ENCODE data around the gene DAAM1.

DAAM1 gene

DNA sequence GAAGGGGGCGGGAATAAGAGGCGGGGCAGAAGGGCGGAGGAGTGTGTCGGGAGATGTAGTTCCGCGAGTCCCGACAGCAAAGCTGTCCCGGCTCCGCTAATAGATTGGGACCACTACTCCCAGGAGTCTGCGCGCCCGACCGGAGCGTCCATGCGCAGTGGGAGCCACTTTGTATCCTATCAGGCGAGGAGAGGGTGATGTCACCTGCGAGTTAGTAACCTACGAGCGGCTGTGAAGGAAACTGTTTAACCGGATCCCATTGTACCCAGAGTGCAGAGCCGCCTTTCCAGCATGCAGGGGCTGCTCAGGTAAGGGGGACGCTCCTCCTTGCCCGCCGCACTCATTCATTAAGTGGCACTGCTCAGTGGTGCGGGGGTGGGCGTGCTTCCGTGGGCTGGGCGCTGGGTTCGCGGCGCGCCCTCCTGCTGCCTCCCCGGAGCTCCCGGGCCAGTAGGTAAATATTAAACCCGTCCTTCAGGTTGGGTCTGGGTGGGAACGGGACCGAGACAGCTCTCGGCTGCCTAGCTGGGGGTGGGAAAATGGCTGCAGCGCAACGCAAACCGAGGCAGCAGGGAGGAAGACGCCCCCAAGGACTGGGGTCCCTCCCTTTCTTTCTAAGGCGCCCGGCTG is at the start of gene DAAM1:
TSS of gene DAAM1 (plus strand) at position 207 of the 630 bp plus-strand sequence. CDS start 74,811 bp downstream, outside the sequence.
- peak; percentile 98 for DNase-seq (ENCODE audit: low spot score)

DNA sequence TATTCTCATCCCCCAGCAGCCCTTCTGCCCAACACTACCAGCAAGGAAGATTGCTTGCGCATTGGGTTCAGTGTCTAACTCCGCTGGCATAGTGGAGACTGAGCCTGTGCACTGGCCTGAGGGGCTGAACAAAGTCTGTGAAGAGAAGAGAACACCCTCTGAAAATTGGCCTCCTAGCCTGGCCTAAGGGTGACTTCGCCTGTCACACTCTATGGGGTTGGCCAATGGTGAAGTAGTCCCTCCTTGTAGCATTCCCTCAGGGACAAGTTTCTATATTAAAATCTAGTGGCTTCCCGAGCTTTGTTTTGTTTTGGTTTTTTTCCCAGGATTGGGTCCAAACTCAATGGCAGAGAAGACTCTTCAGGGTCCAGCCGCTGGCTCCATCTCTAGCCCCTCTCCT is 49.1 kb upstream of the DAAM1 start:
- no peak for DNase-seq (ENCODE audit: low spot score)

- no peak for DNase-seq (ENCODE audit: low spot score)
These were observed 48.2 kb upstream of the DAAM1 start for GRCh38 chr14:59140106-59140843.

- no peak for DNase-seq (ENCODE audit: low spot score)
These were observed 42.0 kb upstream of the DAAM1 start for GRCh38 chr14:59146484-59146883.

GRCh38 chr14:59147007-59147406 is 41.5 kb upstream of the DAAM1 start:
- no peak for DNase-seq (ENCODE audit: low spot score)

DNA sequence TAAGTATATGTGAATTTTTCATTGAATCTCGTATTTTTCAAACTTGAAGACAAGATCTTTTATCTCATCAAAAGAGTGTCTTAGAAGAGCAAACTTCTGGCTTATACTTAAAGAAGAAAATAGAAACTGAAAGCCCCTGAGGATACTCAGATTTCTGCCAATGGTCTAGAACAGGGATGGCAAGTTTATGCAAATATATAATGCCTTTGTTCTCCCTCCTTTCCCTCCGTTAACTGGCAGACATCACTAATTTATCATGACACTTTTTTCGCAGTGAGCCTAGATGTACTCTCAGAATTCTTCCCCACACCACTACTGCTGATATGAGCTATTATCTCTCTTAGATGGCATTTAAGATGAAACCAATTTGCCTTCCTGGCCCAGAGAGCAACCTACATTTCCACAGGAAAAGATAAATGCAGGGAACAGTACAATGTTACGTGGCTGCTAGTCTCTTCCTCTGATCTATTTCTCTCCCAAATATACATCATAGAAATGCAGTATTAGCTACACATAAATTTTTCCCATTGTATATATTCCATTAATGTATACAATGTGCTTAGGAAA is 40.0 kb upstream of the DAAM1 start:
- no peak for DNase-seq (ENCODE audit: low spot score)

DNA sequence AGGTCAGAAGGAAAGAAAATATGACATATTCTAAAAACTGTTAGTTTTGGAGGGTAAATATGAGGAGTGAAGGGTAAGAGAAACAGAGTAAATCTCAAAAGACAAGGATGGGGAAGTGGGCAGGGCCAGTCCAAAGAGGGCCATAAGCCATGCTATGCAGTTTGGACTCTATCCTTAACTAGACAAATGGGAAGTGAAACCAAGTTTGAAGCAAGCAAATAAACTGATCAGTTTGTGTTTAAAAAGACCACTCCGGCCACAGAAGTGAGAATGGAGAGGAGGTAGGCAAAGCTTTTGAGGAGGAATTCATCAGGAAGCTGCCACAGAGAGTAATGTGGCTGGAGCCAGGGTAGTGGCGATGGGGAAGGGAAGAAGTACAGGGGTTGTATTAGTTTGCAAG is 37.5 kb upstream of the DAAM1 start:
- no peak for DNase-seq (ENCODE audit: low spot score)

GRCh38 chr14:59154373-59154772 is 34.1 kb upstream of the DAAM1 start:
- peak; percentile 8 for DNase-seq (ENCODE audit: low spot score)

DNA sequence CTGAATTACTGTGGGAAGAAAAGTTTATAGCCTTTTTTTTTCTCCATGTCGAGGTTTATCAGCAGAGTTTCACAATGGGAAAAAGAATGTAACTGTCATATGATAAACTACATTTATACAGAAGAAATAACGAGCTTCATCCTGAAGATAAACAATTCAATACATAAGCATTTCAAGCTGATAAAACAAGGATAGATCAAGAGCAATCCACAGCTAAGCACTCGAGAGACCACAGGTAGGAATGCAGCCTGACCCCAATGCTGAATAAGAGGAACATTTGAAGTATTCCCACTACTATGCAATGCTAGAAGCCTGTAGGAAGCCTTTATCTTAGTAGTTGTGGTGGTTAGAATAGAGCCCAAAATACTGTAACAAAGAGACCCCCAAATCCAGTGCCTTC is 32.6 kb upstream of the DAAM1 start:
- no peak for DNase-seq (ENCODE audit: low spot score)

DNA sequence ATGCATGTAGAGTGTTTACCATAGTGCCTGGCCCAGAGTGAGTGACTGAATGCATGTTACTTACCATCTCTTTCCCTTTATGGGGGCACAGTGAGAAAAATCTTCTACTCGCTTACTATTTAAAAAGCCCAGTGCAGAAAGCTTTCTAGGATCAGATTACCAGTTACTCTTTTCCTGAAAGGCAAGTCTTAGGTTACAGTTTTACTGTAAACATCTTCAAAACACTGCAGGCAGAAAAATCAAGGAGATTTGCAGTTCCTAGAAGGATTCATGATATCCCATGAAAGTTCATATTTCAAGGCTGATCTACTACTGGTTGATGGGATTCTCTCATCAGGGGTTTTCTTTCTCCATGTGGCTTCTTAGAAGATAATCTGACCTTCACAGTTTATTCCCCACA is 29.3 kb upstream of the DAAM1 start:
- no peak for DNase-seq (ENCODE audit: low spot score)

DNA sequence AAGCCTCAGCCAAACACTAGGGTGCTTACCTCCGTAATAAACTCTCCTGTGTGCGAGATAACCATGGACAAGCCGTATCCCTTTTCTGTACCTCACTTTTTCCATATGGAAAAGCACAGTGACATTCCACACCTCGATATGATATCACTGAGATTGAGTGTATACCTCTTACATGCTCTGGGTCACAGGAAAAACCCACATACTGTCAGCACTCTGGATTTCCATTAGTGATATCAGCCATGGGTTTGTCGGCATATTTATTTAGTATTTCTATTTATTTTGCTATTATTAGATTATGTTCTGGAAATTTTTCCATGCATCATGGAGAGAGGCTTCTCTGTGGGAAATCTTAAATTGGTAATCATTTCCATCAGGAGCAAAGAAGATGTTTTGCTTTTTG is 28.0 kb upstream of the DAAM1 start:
- DNase-seq (ENCODE audit: low spot score), result no peak

- DNase-seq (ENCODE audit: low spot score), result peak; percentile 28
These were observed 26.8 kb upstream of the DAAM1 start for GRCh38 chr14:59161561-59162175.

DNA sequence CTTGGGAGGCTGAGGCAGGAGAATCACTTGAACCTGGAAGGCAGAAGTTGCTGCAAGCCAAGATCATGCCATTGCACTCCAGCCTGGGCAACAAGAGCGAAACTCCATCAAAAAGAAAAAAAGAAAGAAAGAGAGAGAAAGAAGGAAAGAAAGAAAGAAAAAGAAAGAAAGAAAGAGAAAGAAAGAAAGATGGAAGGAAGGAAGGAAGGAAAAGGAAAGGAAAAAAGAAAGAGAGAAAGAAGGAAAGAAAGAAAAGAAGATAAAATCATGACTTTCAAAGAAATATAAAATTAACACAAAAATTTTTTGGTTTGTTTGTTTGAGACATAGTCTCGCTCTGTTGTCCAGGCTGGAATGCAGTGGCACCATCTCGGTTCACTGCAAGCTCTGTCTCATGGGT is 22.2 kb upstream of the DAAM1 start:
- no peak for DNase-seq (ENCODE audit: low spot score)

DNA sequence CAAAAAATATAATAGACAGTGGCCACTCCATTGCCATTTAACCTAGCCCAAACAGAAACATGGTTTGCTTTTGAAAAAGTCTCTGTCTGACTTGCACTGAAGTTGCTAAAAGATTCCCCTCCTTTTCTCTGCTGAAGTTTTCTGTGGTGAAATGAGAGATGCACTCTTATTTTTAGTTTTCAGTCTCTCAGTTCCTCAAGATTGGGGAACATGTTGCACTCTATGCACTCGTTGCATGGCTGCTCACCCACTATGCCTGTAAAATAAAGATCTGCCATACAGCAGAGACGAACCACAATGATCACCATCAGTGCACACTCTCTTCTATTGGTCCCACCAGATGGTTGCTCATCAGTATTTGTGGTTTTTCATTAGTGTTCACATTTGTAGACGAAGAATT is 13.1 kb upstream of the DAAM1 start:
- DNase-seq (ENCODE audit: low spot score), result no peak

GRCh38 chr14:59176765-59177164 is 11.7 kb upstream of the DAAM1 start:
- DNase-seq (ENCODE audit: low spot score), result no peak

DNA sequence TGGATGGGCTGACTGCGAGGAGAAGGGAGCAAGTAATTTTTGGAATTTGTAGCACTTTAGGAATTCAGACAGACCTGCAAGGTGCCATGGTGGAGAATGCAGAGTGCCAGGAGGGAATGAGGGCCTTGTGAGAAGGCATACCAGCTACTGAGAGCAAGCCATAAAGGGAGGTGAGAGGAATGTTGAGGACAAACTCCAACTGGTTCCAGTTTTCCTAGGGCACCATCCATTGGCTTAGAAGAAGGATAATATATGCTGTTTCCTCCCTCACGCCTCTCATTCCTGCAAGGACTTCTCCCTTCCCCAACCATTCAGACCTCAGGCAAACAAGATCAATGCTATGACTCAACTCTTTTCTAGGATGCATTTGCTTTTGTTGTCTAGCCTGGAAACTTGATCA is 11.2 kb upstream of the DAAM1 start:
- DNase-seq (ENCODE audit: low spot score), result no peak

DNA sequence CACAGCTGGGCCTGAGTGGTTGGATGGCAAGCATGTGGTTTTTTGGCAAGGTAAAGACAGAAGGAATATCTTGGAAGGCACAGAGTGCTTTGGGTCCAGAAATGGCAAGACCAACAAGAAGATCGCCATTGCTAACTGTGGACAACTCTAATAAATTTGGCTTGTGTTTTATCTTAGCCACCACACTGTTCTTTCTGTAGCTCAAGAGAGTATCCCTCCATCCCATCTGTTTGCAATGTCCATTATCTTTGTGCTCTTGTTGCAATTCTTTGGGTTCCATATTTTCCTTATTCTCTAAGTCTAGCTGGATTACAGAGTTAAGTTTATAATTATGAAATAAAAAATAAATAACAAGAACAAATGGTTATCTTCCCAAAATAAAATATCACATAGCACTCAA is 6.7 kb upstream of the DAAM1 start:
- DNase-seq (ENCODE audit: low spot score), result no peak

DNA sequence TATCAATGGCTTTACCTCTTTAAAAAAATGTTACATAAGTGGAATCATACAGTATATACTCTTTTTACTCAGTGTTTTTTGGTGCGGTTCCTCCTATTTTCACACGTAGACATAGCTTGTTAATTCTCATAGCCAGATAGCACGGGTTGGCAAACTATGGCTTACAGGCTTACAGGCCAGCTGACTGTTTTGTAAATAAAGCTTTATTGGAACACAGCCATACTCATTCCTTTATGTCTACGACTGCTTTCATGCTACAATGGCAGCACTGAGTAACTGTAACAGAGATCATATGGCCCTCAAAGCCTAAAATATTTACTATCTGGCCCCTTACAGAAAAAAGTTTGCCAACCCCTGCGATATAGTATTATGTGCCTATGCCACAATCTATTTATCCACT is 5.8 kb upstream of the DAAM1 start:
- DNase-seq (ENCODE audit: low spot score), result no peak

DNA sequence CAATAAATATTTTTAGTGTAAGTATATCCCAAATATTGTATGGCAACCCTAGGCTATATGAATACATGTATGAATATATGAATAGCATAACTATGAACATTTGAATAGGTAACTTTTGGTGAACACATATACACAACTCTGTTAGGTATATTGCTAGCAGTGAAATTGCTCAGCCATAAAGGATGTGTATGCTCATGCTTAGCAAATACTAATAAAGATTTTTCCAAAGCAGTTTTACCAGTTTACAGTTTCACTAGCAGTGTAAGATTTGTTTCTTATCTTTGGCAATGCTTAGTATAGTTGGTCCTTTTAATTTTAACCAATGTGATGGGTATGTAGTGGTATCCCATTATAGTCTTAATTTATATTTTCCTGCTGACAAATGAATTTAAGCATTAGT is 5.3 kb upstream of the DAAM1 start:
- DNase-seq (ENCODE audit: low spot score), result no peak

GRCh38 chr14:59184396-59184795 is 4.1 kb upstream of the DAAM1 start:
- no peak for DNase-seq (ENCODE audit: low spot score)

- no peak for DNase-seq (ENCODE audit: low spot score)
These were observed 2.8 kb upstream of the DAAM1 start for GRCh38 chr14:59185676-59186075.

DNA sequence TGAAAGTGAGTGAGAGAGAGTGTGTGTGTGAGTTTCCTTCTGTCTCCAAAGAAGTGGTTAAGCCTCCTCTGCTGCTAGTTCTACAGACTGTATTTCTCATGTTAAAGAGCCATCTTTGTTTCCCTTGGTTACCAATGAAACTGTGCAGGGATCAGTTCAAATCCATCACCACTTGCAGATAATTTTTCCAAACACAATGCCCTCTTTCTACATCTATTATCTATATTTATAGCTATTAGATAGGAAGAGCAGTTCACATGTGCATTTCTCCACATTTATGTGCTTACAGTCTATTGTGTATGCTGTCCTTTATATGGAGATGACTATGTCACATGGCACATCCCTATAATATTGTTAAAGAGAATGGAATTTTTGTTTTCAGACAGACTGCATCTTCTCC is 2.2 kb upstream of the DAAM1 start:
- no peak for DNase-seq (ENCODE audit: low spot score)

- no peak for DNase-seq (ENCODE audit: low spot score)
These were observed 1.3 kb upstream of the DAAM1 start for GRCh38 chr14:59187118-59187517.

Data from SW480 (cell line).